ENCODE data around the gene GM2A. TPM values are rescaled to one million over a fixed set of nuclear protein-coding genes. Genes with fewer than 3 reads are reported as not detected.

The GM2A gene
- total RNA-seq, 4 donors from 2014 or later = 15.4 to 23.8 (median 18.8) TPM

DNA sequence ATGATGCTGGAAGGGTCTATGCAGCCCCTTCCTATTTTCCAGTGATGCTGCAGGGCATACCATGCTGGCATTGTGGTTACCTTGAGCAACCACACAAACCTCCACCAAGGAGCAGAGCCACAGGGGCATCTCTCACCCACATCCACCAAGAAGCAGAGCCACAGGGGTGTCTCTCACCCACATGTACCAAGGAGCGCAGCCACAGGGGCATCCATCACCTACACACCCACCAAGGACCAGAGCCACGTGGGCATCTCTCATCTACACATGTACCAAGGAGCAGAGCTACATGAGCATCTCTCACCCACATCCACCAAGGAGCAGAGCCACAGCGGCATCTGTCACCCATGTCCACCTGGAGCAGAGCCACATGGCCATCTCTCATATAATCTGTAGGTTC lies 8.8 kb upstream of the GM2A start:
- Histone ChIP-seq H3K4me3 (replicated peaks in 1 of 3) (no peak overlapping the region), H3K36me3 (no peaks in the 10 kb centered on the region), H3K27ac (no peak overlapping the region), H3K4me1 (no peaks in the 10 kb centered on the region), H3K27me3 (no peaks in the 10 kb centered on the region), H3K9me3 (no peaks in the 10 kb centered on the region)
- 87 to 100% methylated on average over 2 to 3 of the region's 3 CpGs for WGBS, 2 donors
- no peak for DNase-seq
- TF ChIP-seq, protein P1, sequence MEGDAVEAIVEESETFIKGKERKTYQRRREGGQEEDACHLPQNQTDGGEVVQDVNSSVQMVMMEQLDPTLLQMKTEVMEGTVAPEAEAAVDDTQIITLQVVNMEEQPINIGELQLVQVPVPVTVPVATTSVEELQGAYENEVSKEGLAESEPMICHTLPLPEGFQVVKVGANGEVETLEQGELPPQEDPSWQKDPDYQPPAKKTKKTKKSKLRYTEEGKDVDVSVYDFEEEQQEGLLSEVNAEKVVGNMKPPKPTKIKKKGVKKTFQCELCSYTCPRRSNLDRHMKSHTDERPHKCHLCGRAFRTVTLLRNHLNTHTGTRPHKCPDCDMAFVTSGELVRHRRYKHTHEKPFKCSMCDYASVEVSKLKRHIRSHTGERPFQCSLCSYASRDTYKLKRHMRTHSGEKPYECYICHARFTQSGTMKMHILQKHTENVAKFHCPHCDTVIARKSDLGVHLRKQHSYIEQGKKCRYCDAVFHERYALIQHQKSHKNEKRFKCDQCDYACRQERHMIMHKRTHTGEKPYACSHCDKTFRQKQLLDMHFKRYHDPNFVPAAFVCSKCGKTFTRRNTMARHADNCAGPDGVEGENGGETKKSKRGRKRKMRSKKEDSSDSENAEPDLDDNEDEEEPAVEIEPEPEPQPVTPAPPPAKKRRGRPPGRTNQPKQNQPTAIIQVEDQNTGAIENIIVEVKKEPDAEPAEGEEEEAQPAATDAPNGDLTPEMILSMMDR (IDR thresholded peaks at IDR 0.05) = no peak
- no peak for TF ChIP-seq POLR2A (IDR thresholded peaks at IDR 0.05)
- intact Hi-C loops (cut with DNase I) = loop anchor here (10.0 kb wide), 1 partner anchor 109 kb away; no protein-coding TSS in a partner anchor

DNA sequence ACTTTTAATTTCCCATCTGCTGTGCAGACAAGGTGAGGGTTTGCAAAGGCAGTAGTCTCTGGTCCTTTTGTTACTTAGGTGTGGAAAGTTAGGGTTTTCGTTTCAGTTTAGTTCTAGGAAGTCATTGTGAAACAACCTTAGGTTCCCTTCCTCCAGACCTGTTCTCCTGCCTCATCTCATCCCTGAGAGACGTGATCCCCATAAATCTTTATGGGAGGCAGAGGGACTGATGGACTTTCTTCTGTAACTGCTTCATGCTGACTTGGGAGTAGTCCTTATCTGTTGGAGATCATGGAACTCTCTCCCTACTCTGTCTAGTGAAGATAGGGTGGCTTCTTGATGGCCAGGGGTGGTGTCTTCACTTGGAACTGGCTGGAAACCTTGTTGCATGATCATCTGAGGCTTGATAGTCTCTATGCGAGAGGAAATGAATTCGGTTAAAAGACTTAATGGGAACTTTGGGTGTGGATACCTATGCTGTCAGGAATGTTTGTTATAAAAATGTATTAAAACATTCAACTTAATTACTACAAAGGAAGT lies 7.2 kb upstream of the GM2A start:
- H3K4me1 ChIP-seq = no peaks in the 10 kb centered on the region
- H3K4me3 ChIP-seq (replicated peaks in 1 of 3) = no peak overlapping the region
- no peak for TF ChIP-seq POLR2A (IDR thresholded peaks at IDR 0.05)
- TF ChIP-seq, protein P1 (IDR thresholded peaks at IDR 0.05) = no peak
- 84 to 91% methylated on average over 4 of the region's 4 CpGs for WGBS, 2 donors
- no peak for DNase-seq
- no peaks in the 10 kb centered on the region for H3K9me3 ChIP-seq
- no peaks in the 10 kb centered on the region for H3K27me3 ChIP-seq
- no peaks in the 10 kb centered on the region for H3K36me3 ChIP-seq
- H3K27ac ChIP-seq = no peak overlapping the region
- intact Hi-C loops (cut with DNase I) = loop anchor here (10.0 kb wide), 1 partner anchor 111 kb away; no protein-coding TSS in a partner anchor

DNA sequence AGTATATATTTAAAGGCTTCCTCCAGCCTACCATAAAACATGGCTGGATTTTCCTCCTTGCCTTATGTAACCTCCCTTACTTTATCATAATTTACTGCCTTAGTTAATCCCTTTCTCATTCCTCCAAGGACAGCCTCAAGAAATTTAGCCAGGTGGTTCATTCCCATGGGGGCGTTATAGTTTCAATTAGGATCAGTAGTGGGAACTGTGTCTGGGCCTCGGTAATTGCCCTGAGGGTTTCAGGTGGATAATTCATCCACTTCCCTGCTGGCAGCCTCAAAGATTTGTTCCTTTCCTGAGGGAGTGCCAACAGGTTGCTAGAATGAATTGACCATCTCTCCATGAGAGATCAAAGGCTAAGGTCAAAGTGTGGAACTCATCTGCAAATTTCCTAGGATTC lies 4.3 kb upstream of the GM2A start:
- DNase-seq = no peak
- Histone ChIP-seq H3K4me3 (replicated peaks in 1 of 3) (no peak overlapping the region), H3K36me3 (no peaks in the 10 kb centered on the region), H3K27me3 (no peaks in the 10 kb centered on the region), H3K27ac (no peak overlapping the region), H3K9me3 (no peaks in the 10 kb centered on the region), H3K4me1 (peaks cover 3 to 5% of the 10 kb centered on the region in 2 donors)
- 85 to 87% methylated on average over 2 of the region's 2 CpGs for WGBS, 2 donors
- TF ChIP-seq POLR2A (IDR thresholded peaks at IDR 0.05) = no peak
- TF ChIP-seq, protein P1 (IDR thresholded peaks at IDR 0.05) = no peak
- intact Hi-C loops (cut with DNase I) = loop anchor here (10.0 kb wide), 1 partner anchor 114 kb away; no protein-coding TSS in a partner anchor

DNA sequence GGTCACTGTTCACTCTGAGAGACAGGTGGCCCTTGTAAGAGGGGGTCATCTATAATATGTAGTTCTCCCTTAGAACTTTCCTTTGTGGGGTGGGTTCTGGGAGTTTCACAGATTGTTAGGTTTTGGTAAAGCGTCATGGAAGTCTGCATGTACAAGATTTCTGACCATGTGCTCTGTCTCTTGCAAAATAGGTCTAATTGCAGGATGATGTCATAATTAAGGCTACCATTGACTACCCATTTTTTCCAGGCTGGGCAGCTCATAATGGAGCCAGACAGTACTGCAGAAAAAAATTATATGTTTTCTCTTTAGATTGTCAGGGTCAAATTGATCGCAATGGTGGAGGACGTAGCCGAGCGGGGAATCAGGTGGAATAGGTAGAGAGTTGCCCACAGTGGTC lies 3.7 kb upstream of the GM2A start:
- Histone ChIP-seq H3K4me3 (replicated peaks in 1 of 3) (no peak overlapping the region), H3K27ac (no peak overlapping the region), H3K4me1 (peaks cover 9% of the 10 kb centered on the region in 2 donors), H3K9me3 (no peaks in the 10 kb centered on the region), H3K27me3 (no peaks in the 10 kb centered on the region), H3K36me3 (no peaks in the 10 kb centered on the region)
- 86 to 91% methylated on average over 5 of the region's 5 CpGs for WGBS, 2 donors
- TF ChIP-seq POLR2A (IDR thresholded peaks at IDR 0.05) = no peak
- TF ChIP-seq, protein P1 (IDR thresholded peaks at IDR 0.05) = no peak
- intact Hi-C loops (cut with DNase I) = loop anchor here (10.0 kb wide), 1 partner anchor 114 kb away; no protein-coding TSS in a partner anchor
- no peak for DNase-seq

DNA sequence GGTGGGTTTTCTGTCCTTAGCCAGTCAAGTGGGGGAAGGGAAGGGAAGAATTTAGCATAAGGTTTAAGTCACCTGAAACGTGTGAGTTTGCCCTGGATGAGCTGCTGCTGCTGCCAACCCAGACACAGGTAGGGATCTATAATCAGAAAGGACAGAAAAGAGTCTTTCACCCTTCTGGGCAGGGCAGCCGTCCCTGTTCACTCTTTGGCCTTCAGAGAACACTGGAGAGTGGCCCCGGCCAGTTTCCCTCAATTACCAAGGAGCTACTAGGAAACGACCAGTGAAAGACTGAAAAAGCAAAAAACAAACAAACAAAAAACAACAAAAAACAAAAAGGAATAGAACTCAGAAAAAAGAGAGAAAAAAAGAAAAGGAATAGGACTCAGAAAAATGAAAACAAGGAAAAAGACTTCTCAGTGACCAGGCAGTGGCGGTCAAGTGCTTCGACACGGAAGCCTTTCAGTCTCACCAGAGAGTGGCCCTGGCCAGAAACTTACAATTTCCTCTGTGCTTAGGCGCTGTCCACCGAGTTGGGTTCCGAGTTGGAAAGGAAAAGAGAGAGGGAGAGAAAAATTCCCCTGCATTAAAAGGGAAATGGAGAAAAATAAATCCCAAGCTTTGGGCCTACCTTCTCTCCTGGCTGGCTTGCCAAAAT lies 2.5 kb upstream of the GM2A start:
- no peak for DNase-seq
- no peak overlapping the region for H3K27ac ChIP-seq
- TF ChIP-seq POLR2A (IDR thresholded peaks at IDR 0.05) = no peak
- TF ChIP-seq, protein P1 (IDR thresholded peaks at IDR 0.05) = no peak
- no peaks in the 10 kb centered on the region for H3K9me3 ChIP-seq
- 79 to 89% methylated on average over 10 of the region's 10 CpGs for WGBS, 2 donors
- no peaks in the 10 kb centered on the region for H3K27me3 ChIP-seq
- peaks cover 9 to 17% of the 10 kb centered on the region in 2 donors for H3K4me1 ChIP-seq
- H3K4me3 ChIP-seq (replicated peaks in 1 of 3) = no peak overlapping the region
- H3K36me3 ChIP-seq = no peaks in the 10 kb centered on the region
- intact Hi-C loops (cut with DNase I) = loop anchor here (5.0 kb wide), 1 partner anchor 188 kb away; no protein-coding TSS in a partner anchor
